ENCODE data around the gene WDR83. TPM values are rescaled to one million over a fixed set of nuclear protein-coding genes. Genes with fewer than 3 reads are reported as not detected.

Gene WDR83
- total RNA-seq, 2 experiments from 2014 or later: 6.5 to 6.6 TPM

GRCh38 chr19:12672744-12673143 lies 6.1 kb downstream of the WDR83 start:
- CTCF ChIA-PET: interaction anchor here (1.2 to 2.1 kb wide), 7 partner anchors 59 to 180 kb away, joined by 3 to 8 read pairs (median 4); partner anchors contain the start of genes ZNF490, ZNF564 and ZNF791
- Mint-ChIP-seq H3K4me1 (ENCODE audit: low read depth) (peaks cover 31% of the 10 kb centered on the region), H3K4me3 (peak overlapping the region; percentile 47), H3K9me3 (no peaks in the 10 kb centered on the region), H3K27me3 (no peaks in the 10 kb centered on the region), H3K27ac (no peak overlapping the region), H3K36me3 (ENCODE audit: low read depth) (peaks cover 71% of the 10 kb centered on the region)
- H3K9me3 ChIP-seq (ENCODE audit: control insufficient read depth in 1 of 2, insufficient read depth in 1 of 2, low read length in 2 of 2): no peaks in the 10 kb centered on the region
- DNase-seq (peak in 1 of 14 experiments; percentile 35), ATAC-seq (ENCODE audit: poor library complexity) (no peak)
- intact Hi-C loops (cut with DNase I, micrococcal nuclease): loop anchor here (1.0 to 5.0 kb wide), 3 partner anchors 32 to 470 kb away; no protein-coding TSS in a partner anchor
- POLR2A ChIA-PET: interaction anchor here (0.6 to 1.5 kb wide), 4 partner anchors 9 to 480 kb away, joined by 3 to 7 read pairs (median 3); partner anchors contain the start of genes DHPS, GET3 and TRIR
- H3K27me3 ChIP-seq (ENCODE audit: control insufficient read depth in 1 of 2, insufficient read depth in 2 of 2, low read length in 2 of 2): no peaks in the 10 kb centered on the region
- H3K4me1 ChIP-seq (ENCODE audit: insufficient read depth, low read length): peaks cover 44% of the 10 kb centered on the region
- no peak overlapping the region for H3K27ac ChIP-seq (ENCODE audit: low read depth in 1 of 2, low read length in 2 of 2)
- no peak for TF ChIP-seq CTCF (IDR thresholded peaks at IDR 0.05)
- no peak overlapping the region for H3K4me3 ChIP-seq (ENCODE audit: low read length)
- H3K36me3 ChIP-seq (ENCODE audit: insufficient read depth, low read length): peaks cover 51% of the 10 kb centered on the region

- Histone ChIP-seq H3K36me3 (ENCODE audit: insufficient read depth, low read length) (peaks cover 75% of the 10 kb centered on the region), H3K27ac (ENCODE audit: low read depth in 1 of 2, low read length in 2 of 2) (no peak overlapping the region), H3K4me3 (ENCODE audit: low read length) (no peak overlapping the region), H3K27me3 (ENCODE audit: control insufficient read depth in 1 of 2, insufficient read depth in 2 of 2, low read length in 2 of 2) (no peaks in the 10 kb centered on the region), H3K9me3 (ENCODE audit: control insufficient read depth in 1 of 2, insufficient read depth in 1 of 2, low read length in 2 of 2) (no peaks in the 10 kb centered on the region), H3K4me1 (ENCODE audit: insufficient read depth, low read length) (peaks cover 34% of the 10 kb centered on the region)
- H3K36me3 Mint-ChIP-seq (ENCODE audit: low read depth): peaks cover 72% of the 10 kb centered on the region
- POLR2A ChIA-PET: no interaction called here
- no peaks in the 10 kb centered on the region for H3K9me3 Mint-ChIP-seq
- intact Hi-C loops (cut with DNase I, micrococcal nuclease): loop anchor here in 1 of 2 experiments (5.0 kb wide), 1 partner anchor 122 kb away; no protein-coding TSS in a partner anchor
- CTCF ChIA-PET: no interaction called here
- no peak overlapping the region for H3K4me3 Mint-ChIP-seq
- ATAC-seq (ENCODE audit: poor library complexity) (no peak), DNase-seq (no peak)
- H3K27me3 Mint-ChIP-seq: no peaks in the 10 kb centered on the region
- no peak overlapping the region for H3K27ac Mint-ChIP-seq
- peaks cover 29% of the 10 kb centered on the region for H3K4me1 Mint-ChIP-seq (ENCODE audit: low read depth)
- no peak for TF ChIP-seq CTCF (IDR thresholded peaks at IDR 0.05)
Observed at GRCh38 chr19:12675399-12675798, 8.8 kb downstream of the WDR83 start.

GRCh38 chr19:12675940-12676339 lies 9.3 kb downstream of the WDR83 start:
- POLR2A ChIA-PET: interaction anchor here (1.4 kb wide), 1 partner anchor 58 kb away, joined by 4 read pairs; no protein-coding TSS in a partner anchor
- no peak overlapping the region for H3K4me3 Mint-ChIP-seq
- no peak for ATAC-seq (ENCODE audit: poor library complexity)

More at GRCh38 chr19:12675940-12676339, 9.3 kb downstream of the WDR83 start:
- no peak for TF ChIP-seq CTCF (IDR thresholded peaks at IDR 0.05)
- H3K36me3 ChIP-seq (ENCODE audit: insufficient read depth, low read length): peaks cover 75% of the 10 kb centered on the region
- Mint-ChIP-seq H3K9me3 (no peaks in the 10 kb centered on the region), H3K4me1 (ENCODE audit: low read depth) (peaks cover 31% of the 10 kb centered on the region), H3K27me3 (no peaks in the 10 kb centered on the region), H3K36me3 (ENCODE audit: low read depth) (peaks cover 74% of the 10 kb centered on the region), H3K27ac (peak overlapping the region; percentile 49)
- no peaks in the 10 kb centered on the region for H3K9me3 ChIP-seq (ENCODE audit: control insufficient read depth in 1 of 2, insufficient read depth in 1 of 2, low read length in 2 of 2)
- intact Hi-C loops (cut with DNase I, micrococcal nuclease): loop anchor here in 1 of 2 experiments (2.0 to 5.0 kb wide), 2 partner anchors 121 to 171 kb away; no protein-coding TSS in a partner anchor
- H3K4me3 ChIP-seq (ENCODE audit: low read length): no peak overlapping the region
- no peak for DNase-seq
- CTCF ChIA-PET: interaction anchor here (1.0 kb wide), 1 partner anchor 85 kb away, joined by 3 read pairs; no protein-coding TSS in a partner anchor
- H3K27ac ChIP-seq (ENCODE audit: low read depth in 1 of 2, low read length in 2 of 2): no peak overlapping the region
- peaks cover 32% of the 10 kb centered on the region for H3K4me1 ChIP-seq (ENCODE audit: insufficient read depth, low read length)
- no peaks in the 10 kb centered on the region for H3K27me3 ChIP-seq (ENCODE audit: control insufficient read depth in 1 of 2, insufficient read depth in 2 of 2, low read length in 2 of 2)

All from CD4-positive, alpha-beta T cell (primary cell).